AG10803 (cell line): ENCODE data around the gene TSFM.

ENCODE experiments used
- DNase-seq: peaks from one replicate; pipeline ENCODE4 v3.0.0; 2010; ENCODE audit warnings: low read depth
- H3K4me3 ChIP-seq: 2 replicates; pipeline ENCODE4 v1.5.1; 2011; ENCODE audit warnings: mild to moderate bottlenecking, low read length, control low read depth
- CTCF ChIP-seq: conservative IDR thresholded peaks from 2 replicates; pipeline ENCODE4 v1.5.1; 2011; ENCODE audit warnings: mild to moderate bottlenecking, low read length, control low read depth, inconsistent platforms

Gene TSFM

GRCh38 chr12:57782608-57783465 lies at the start of gene TSFM:
Gene TSFM (plus strand): TSS chr12:57782787. CDS start chr12:57782802, 15 bp downstream.
- TF ChIP-seq CTCF: peak; percentile 86
- H3K4me3 ChIP-seq: peak within 1 kb of the TSS; percentile 100
- peak; percentile 93 for DNase-seq

GRCh38 chr12:57733928-57734327 lies 48.7 kb upstream of the TSFM start:
- H3K4me3 ChIP-seq: no peak overlapping the region
- no peak for TF ChIP-seq CTCF
- DNase-seq: no peak

- no peak for DNase-seq
- H3K4me3 ChIP-seq: no peak overlapping the region
- TF ChIP-seq CTCF: no peak
These were observed 48.0 kb upstream of the TSFM start for GRCh38 chr12:57734591-57734990.

- TF ChIP-seq CTCF: no peak
- H3K4me3 ChIP-seq: no peak overlapping the region
- no peak for DNase-seq
These were observed 47.3 kb upstream of the TSFM start for GRCh38 chr12:57735198-57735855.

- no peak overlapping the region; the same call in 1 of the 2 replicates for H3K4me3 ChIP-seq
- peak; percentile 33; the same call in 1 of the 2 replicates for TF ChIP-seq CTCF
- DNase-seq: no peak
These were observed 46.4 kb upstream of the TSFM start for GRCh38 chr12:57735952-57736740.

- DNase-seq: no peak
- no peak overlapping the region for H3K4me3 ChIP-seq
- TF ChIP-seq CTCF: no peak
These were observed 45.7 kb upstream of the TSFM start for GRCh38 chr12:57736741-57737466.
